Hepatocyte (in vitro differentiated cells): ENCODE results near the gene TMIE.

Experiments used
- EZH2 ChIP-seq: fragments of 200-600 bp; sonication (generic); IDR thresholded peaks from 2 replicates; pipeline ENCODE4 v1.6.1; 2016; ENCODE audit warnings: antibody characterized with exemption, mild to moderate bottlenecking, borderline replicate concordance
- EZH2phosphoT487 ChIP-seq: fragments of 200-600 bp; sonication (generic); IDR thresholded peaks from one replicate; pipeline ENCODE4 v1.6.1; 2018; ENCODE audit warnings: antibody characterized with exemption, mild to moderate bottlenecking, low read depth, moderate library complexity; ENCODE audit not compliant: unreplicated experiment, severe bottlenecking
- TF ChIP-seq, protein P1 (sequence below): fragments of 200-600 bp; sonication (generic); IDR thresholded peaks from 2 replicates; pipeline ENCODE4 v1.5.1; 2016; ENCODE audit warnings: antibody characterized with exemption, mild to moderate bottlenecking; ENCODE audit not compliant: poor library complexity

DNA sequence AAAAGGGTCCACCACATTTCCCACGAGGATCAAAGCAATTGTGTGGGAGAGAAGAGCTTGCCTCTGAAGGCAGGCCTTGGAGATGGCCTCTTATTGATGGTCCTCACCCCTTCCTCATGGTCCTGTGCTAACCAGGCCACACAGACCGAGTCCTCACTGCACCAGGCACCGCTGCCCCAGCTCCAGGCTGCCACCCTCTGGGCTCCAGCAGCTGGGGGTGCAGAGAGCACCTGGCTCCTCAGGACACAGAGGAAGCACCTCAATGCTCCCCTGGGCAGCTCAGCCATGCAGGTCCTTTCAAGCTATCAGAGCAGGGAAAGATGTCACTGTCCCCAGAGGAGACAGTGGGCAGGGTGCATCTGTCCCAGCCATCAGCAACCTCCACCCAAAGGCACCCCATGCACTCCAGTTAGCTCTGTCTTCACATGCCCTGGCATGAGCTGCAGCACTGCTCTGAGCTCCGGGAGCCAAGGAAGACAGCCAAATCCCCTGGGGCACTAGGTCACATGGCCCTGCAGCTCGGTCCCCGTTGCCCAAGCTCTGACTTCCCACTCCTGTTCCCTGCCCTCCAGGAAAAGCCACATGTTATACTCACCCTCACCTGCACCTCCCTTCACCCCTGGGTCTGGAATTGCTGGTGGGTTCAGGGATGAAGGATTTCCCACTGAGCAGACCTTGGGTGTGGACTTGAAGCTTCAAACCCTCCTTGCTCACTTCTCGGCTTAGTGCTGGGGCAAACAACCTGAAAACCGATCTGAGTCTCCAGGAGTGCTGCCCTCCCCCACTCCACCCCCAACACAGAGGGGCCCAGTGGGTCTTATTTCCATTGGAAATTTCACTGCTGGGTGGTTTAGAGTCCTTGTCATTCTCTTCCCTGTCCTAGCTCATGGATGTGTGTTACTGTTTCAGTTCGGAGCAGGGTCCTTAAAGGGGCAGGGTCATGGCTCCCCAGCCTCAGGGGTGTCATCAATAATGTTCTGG, 40.4 kb upstream of the TMIE start:
- TF ChIP-seq, protein P1, sequence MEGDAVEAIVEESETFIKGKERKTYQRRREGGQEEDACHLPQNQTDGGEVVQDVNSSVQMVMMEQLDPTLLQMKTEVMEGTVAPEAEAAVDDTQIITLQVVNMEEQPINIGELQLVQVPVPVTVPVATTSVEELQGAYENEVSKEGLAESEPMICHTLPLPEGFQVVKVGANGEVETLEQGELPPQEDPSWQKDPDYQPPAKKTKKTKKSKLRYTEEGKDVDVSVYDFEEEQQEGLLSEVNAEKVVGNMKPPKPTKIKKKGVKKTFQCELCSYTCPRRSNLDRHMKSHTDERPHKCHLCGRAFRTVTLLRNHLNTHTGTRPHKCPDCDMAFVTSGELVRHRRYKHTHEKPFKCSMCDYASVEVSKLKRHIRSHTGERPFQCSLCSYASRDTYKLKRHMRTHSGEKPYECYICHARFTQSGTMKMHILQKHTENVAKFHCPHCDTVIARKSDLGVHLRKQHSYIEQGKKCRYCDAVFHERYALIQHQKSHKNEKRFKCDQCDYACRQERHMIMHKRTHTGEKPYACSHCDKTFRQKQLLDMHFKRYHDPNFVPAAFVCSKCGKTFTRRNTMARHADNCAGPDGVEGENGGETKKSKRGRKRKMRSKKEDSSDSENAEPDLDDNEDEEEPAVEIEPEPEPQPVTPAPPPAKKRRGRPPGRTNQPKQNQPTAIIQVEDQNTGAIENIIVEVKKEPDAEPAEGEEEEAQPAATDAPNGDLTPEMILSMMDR: no peak
- TF ChIP-seq EZH2: no peak
- TF ChIP-seq EZH2phosphoT487: no peak
